ENCODE data around the gene RAD17.
"Not testable (repeated sequence)": the region's sequence is repeated elsewhere in the genome, so short reads cannot be mapped to it uniquely, and the experiment has no call there.

RAD17 gene

GRCh38 chr5:69369340-69370121 is at the start of gene RAD17, which contains the start of the genes AK6 and TAF9:
Gene RAD17 (plus strand): TSS chr5:69369818. CDS start chr5:69372209, 2,391 bp downstream.
Gene AK6 (minus strand): TSS chr5:69369520. CDS start chr5:69369490, 30 bp downstream.
Gene TAF9 (minus strand): TSS chr5:69369520. CDS start chr5:69365737, 3,783 bp downstream.
- peak; percentile 87 for DNase-seq (ENCODE audit: low spot score)

GRCh38 chr5:69326365-69326764 is 43.3 kb upstream of the RAD17 start:
- no peak for DNase-seq (ENCODE audit: low spot score)

DNA sequence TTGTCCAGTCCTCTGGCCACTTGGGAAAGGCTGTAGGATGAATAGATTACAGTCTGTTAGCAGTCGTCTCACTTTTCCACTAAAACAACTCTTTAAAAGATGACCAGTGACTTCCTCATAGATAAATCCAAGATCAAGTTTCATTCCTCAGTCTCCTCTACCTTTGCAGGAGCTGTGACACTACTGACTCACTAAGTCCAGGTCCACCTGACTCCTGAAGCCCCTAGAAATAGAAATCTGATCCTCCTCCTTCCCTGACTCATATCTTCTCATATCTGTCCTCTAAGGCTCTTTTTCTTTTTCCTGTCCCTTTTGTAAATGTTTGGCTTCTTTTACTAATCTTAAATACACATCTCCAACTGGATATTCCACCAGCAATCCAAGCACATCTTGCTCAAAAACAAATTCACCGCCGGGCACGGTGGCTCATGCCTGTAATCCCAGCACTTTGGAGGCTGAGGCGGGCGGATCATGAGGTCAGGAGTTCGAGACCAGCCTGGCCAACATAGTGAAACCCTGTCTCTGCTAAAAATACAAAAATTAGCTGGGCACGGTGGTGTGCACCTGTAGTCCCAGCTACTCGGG is 39.6 kb upstream of the RAD17 start:
- no peak for DNase-seq (ENCODE audit: low spot score)

- no peak for DNase-seq (ENCODE audit: low spot score)
Measured at GRCh38 chr5:69331528-69332445, 37.8 kb upstream of the RAD17 start.

GRCh38 chr5:69333668-69334315 is 35.8 kb upstream of the RAD17 start:
- not testable (repeated sequence) for DNase-seq (ENCODE audit: low spot score)

GRCh38 chr5:69334793-69335268 is 34.8 kb upstream of the RAD17 start:
- DNase-seq (ENCODE audit: low spot score), result peak; percentile 77

DNA sequence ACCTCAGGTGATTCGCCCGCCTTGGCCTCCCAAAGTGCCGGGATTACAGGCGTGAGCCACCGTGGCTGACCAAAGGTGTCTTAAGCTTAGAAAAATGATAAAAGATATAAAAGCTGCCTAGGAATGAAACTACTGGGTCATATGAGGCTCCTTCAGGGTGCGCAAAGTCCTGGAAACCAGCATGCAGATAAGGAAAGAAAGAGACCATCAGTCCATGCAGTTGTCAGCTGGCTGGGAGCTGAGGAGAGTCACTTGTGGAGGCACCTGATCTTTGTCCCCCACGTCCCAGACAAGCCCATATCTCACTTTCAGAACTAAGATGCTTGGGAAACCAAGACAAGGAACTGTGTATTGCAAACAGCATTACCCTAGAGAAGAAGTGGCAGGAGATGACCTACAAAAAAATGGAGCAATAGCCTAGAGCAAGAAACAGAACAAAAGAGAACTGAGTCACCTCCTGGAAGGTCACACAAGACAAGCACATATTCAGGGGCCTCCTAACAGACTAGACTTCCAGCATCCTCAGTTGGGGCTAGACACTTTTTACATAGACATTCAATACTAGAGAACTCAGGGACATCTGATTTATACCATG is 34.2 kb upstream of the RAD17 start:
- DNase-seq (ENCODE audit: low spot score), result no peak

DNA sequence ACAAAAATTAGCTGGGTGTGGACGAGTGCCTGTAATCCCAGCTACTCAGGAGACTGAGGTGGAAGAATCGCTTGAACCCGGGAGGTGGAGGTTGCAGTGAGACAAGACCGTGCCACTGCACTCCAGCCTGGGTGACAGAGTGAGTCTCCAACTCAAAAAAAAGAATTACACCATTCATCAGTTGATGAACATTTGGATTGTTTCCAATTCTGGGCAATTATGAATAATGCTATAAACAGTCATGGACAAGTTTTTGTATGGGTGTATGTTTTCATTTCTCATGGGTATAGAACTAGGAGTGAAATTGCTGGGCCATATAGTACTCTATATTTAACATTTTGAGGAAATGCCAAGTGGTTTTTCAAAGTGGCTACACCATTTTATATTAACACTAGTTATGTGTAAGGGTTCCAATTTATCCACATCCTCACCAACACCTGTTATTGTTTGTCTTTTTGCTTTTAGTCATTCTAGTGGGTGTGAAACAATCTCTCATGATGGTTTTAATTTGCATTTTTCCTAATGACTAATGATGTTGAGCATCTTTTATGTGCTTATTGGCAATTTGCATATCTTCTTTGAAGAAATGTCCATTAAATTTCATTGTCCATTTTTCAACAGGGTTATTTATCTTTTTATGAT is 28.0 kb upstream of the RAD17 start:
- no peak for DNase-seq (ENCODE audit: low spot score)

DNA sequence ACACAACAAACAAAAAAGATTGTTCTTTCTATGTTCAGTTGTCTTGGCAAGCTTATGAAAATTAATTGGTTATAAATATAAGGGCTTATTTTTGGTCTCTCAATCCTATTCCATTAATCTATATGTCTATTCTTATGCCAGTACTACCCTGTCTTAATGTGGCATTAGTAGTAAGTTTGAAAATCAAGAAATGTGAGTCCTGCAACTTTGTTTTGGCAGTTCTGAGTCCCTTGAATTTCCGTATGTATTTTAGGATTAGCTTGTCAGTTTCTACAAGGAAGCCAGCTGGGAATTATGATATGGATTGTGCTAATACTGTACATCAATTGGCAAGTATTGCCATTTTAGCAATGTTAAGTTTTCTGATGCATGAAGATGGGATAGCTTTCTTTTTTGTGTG is 26.5 kb upstream of the RAD17 start:
- DNase-seq (ENCODE audit: low spot score), result no peak

GRCh38 chr5:69350664-69351063 is 19.0 kb upstream of the RAD17 start:
- DNase-seq (ENCODE audit: low spot score), result no peak

DNA sequence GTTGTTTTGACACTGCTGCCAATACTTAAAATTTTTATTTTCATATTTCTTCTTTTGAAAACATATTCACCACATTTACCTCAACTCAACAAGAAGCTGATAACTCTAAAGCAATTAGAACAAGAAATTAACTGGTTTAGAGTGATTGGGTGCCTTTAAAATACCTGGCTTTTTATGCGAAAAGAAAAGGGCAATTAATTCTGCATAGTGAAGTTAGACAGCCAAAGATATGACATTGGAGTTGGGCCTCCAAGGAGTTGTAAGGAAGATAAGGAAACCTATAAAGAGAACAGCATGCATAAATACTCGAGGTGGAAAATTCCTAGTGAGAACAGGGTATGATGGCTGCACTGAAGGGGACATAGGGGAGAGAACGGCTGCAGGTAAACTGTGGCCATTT is 9.9 kb upstream of the RAD17 start:
- DNase-seq (ENCODE audit: low spot score), result no peak

GRCh38 chr5:69360442-69360841 is 9.2 kb upstream of the RAD17 start:
- no peak for DNase-seq (ENCODE audit: low spot score)

- DNase-seq (ENCODE audit: low spot score), result no peak
Measured at GRCh38 chr5:69364414-69364813, 5.2 kb upstream of the RAD17 start.

GRCh38 chr5:69364850-69365249 is 4.8 kb upstream of the RAD17 start:
- DNase-seq (ENCODE audit: low spot score), result no peak

DNA sequence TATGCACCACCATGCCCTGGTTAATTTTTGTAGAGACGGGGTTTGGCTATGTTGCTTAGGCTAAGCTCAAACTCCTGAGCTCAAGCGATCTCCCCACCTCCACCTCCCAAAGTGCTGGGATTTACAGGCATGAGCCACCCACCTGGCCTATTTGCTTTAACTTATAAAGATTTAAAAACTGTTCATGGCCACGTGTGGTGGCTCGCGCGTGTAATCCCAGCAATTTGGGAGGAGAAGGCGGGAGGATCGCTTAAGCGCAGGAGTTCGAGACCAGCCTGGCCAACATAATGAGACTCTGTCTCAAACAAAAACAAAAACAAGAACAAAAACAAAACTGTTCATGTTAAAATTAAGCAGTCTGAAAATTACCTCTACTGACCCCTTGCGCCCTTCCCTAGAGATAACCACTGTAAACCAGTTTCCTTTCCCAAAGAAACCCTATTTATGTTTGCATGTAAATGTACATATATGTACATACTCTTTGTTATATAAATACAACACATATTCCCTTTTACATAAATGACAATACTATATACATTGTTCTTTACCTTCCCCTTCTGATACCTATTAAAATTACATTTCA is 1.8 kb upstream of the RAD17 start:
- no peak for DNase-seq (ENCODE audit: low spot score)

DNA sequence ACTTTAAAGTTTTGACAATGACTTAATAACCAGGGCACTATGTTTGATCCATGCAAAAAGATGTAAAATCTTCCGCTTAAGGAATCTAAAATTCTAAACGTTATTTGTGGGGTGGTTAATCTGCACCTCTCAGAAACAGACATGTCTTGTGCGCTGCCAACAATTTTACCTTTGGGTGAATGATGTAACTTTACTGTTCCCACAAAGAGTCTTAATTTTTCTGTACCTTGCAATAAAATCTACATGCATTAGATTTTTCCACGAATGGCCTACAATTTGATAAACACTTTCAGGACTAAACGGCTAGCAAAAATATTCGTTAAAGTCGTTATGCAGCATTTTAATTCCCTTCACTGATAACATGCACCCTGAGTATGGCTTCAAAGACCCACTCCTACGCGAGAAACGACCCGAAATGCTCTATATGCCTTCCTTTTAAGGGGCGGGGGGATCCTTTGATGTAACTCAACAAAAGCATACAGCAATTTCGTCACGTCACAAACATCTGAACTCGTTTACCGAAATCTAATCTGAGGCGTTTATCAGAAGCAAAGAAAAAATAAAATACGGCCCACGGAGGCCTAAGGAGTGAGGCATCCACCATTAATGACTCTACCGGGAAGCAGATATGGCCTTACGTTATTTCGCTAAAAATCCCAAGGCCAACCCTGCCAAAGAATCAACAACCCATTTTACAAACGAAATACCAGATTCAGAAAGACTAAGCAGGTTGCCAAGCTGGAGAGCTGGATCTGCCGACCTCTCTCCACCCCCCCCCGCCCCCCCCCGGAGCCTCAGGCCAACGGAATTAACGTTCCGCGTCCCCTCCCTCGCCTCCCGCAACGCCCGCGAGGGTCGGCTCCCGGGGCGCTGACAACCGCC is 919 bp upstream of the RAD17 start:
- DNase-seq (ENCODE audit: low spot score), result peak; percentile 6

- not testable (repeated sequence) for DNase-seq (ENCODE audit: low spot score)
Measured at GRCh38 chr5:69370335-69370734, 717 bp downstream of the RAD17 start.

DNA sequence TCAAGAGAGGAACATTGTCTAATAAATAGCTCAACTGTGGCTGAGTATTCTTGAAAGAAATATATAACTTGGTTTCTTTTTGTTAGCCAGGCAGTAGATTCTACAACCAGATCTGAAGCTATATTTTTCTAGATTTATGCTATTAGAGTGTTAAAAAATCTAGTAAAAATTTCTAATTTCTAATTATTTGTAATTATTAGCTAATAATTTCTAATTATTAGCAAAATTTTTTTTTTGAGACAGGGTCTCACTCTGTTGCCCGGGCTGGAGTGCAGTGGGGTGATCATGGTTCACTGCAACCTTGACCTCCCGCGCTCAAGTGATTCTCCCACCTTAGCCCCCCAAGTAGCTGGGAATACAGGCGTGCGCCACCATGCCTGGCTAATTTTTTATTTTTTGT is 2.8 kb downstream of the RAD17 start:
- DNase-seq (ENCODE audit: low spot score), result no peak

GRCh38 chr5:69374911-69375446 is 5.4 kb downstream of the RAD17 start:
- no peak for DNase-seq (ENCODE audit: low spot score)

All from CD4-positive, alpha-beta T cell treated with Interleukin-15 for 4 hours (primary cell).